HEK293 (cell line): ENCODE data around the gene CIART.
A peak's percentile ranks its signal among the peaks of the same experiment; 100 is the strongest.

Source experiments
- RBAK ChIP-seq: fragments of 450-650 bp; formaldehyde crosslinking; IDR thresholded peaks from 2 replicates; pipeline ENCODE4 v1.5.1; 2016; ENCODE audit warnings: missing biosample characterization, missing genetic modification characterization
- SP7 ChIP-seq: fragments of 450-650 bp; formaldehyde crosslinking; IDR thresholded peaks from 2 replicates; pipeline ENCODE4 v1.5.1; 2016; ENCODE audit warnings: missing biosample characterization, missing genetic modification characterization
- YY1 ChIP-seq: fragments of 450-650 bp; formaldehyde crosslinking; IDR thresholded peaks from 2 replicates; pipeline ENCODE4 v1.5.1; 2018; ENCODE audit warnings: missing biosample characterization, missing genetic modification characterization
- ZBTB21 ChIP-seq: fragments of 450-650 bp; formaldehyde crosslinking; IDR thresholded peaks from 2 replicates; pipeline ENCODE4 v1.5.1; 2017; ENCODE audit warnings: missing biosample characterization, missing genetic modification characterization
- ZFHX2 ChIP-seq: fragments of 450-650 bp; formaldehyde crosslinking; conservative IDR thresholded peaks from 2 replicates; pipeline ENCODE4 v1.5.1; 2016; ENCODE audit warnings: missing biosample characterization, missing genetic modification characterization
- ZNF133 ChIP-seq: fragments of 450-650 bp; formaldehyde crosslinking; IDR thresholded peaks from 2 replicates; pipeline ENCODE4 v1.5.1; 2016; ENCODE audit warnings: missing biosample characterization, missing genetic modification characterization
- ZNF157 ChIP-seq: fragments of 450-650 bp; formaldehyde crosslinking; IDR thresholded peaks from 2 replicates; pipeline ENCODE4 v1.5.1; 2016; ENCODE audit warnings: missing biosample characterization, missing genetic modification characterization
- ZNF169 ChIP-seq: fragments of 450-650 bp; formaldehyde crosslinking; IDR thresholded peaks from 2 replicates; pipeline ENCODE4 v1.5.1; 2016; ENCODE audit warnings: missing biosample characterization, missing genetic modification characterization
- ZNF175 ChIP-seq: fragments of 450-650 bp; formaldehyde crosslinking; IDR thresholded peaks from 2 replicates; pipeline ENCODE4 v1.5.1; 2016; ENCODE audit warnings: missing biosample characterization, missing genetic modification characterization
- ZNF184 ChIP-seq: fragments of 450-650 bp; IDR thresholded peaks from 2 replicates; pipeline ENCODE4 v1.5.1; 2018; ENCODE audit warnings: missing biosample characterization, mild to moderate bottlenecking, missing genetic modification characterization
- ZNF221 ChIP-seq: fragments of 450-650 bp; formaldehyde crosslinking; IDR thresholded peaks from 2 replicates; pipeline ENCODE4 v1.5.1; 2017; ENCODE audit warnings: missing biosample characterization, missing genetic modification characterization, borderline replicate concordance
- ZNF394 ChIP-seq: fragments of 450-650 bp; formaldehyde crosslinking; IDR thresholded peaks from 2 replicates; pipeline ENCODE4 v1.5.1; 2016; ENCODE audit warnings: missing biosample characterization, missing genetic modification characterization, mild to moderate bottlenecking, moderate library complexity, borderline replicate concordance
- ZNF658 ChIP-seq: fragments of 450-650 bp; formaldehyde crosslinking; IDR thresholded peaks from 2 replicates; pipeline ENCODE4; 2016; ENCODE audit warnings: missing biosample characterization, missing genetic modification characterization
- ZNF677 ChIP-seq: fragments of 450-650 bp; IDR thresholded peaks from 2 replicates; pipeline ENCODE4 v1.5.0; 2018; ENCODE audit warnings: missing biosample characterization, mild to moderate bottlenecking, missing genetic modification characterization, moderate library complexity
- ZNF791 ChIP-seq: fragments of 450-650 bp; formaldehyde crosslinking; IDR thresholded peaks from 2 replicates; pipeline ENCODE4 v1.5.1; 2016; ENCODE audit warnings: missing biosample characterization, missing genetic modification characterization
- ZNF830 ChIP-seq: fragments of 450-650 bp; IDR thresholded peaks from 2 replicates; pipeline ENCODE4 v1.5.0; 2018; ENCODE audit warnings: missing biosample characterization, missing genetic modification characterization, low read depth, mild to moderate bottlenecking, moderate library complexity
- ZXDB ChIP-seq: fragments of 450-650 bp; formaldehyde crosslinking; IDR thresholded peaks from 2 replicates; pipeline ENCODE4 v1.5.1; 2016; ENCODE audit warnings: missing biosample characterization, missing genetic modification characterization
- TF ChIP-seq, protein P1 (sequence below): fragments of 450-650 bp; formaldehyde crosslinking; IDR thresholded peaks from 2 replicates; pipeline ENCODE4 v1.5.1; 2017; ENCODE audit warnings: missing biosample characterization, missing genetic modification characterization
- TF ChIP-seq, protein P2 (sequence below): fragments of 450-650 bp; IDR thresholded peaks from 2 replicates; pipeline ENCODE4 v1.5.1; 2018; ENCODE audit warnings: missing biosample characterization, mild to moderate bottlenecking, missing genetic modification characterization
- TF ChIP-seq, protein P3 (sequence below): fragments of 450-650 bp; formaldehyde crosslinking; IDR thresholded peaks from 2 replicates; pipeline ENCODE4 v1.5.1; 2016; ENCODE audit warnings: missing biosample characterization, missing genetic modification characterization
- TF ChIP-seq, protein P4 (sequence below): fragments of 450-650 bp; formaldehyde crosslinking; IDR thresholded peaks from 2 replicates; pipeline ENCODE4 v1.5.1; 2016; ENCODE audit warnings: missing biosample characterization, missing genetic modification characterization
- TF ChIP-seq, protein P5 (sequence below): fragments of 450-650 bp; formaldehyde crosslinking; IDR thresholded peaks from 2 replicates; pipeline ENCODE4 v1.5.1; 2016; ENCODE audit warnings: missing biosample characterization, missing genetic modification characterization
- TF ChIP-seq, protein P6 (sequence below): fragments of 450-650 bp; formaldehyde crosslinking; IDR thresholded peaks from 2 replicates; pipeline ENCODE4 v1.5.1; 2016; ENCODE audit warnings: missing biosample characterization, missing genetic modification characterization
- TF ChIP-seq, protein P7 (sequence below): fragments of 450-650 bp; formaldehyde crosslinking; IDR thresholded peaks from 2 replicates; pipeline ENCODE4 v1.5.1; 2016; ENCODE audit warnings: missing biosample characterization, missing genetic modification characterization
- TF ChIP-seq, protein P8 (sequence below): fragments of 450-650 bp; formaldehyde crosslinking; IDR thresholded peaks from 2 replicates; pipeline ENCODE4 v1.5.0; 2017; ENCODE audit warnings: missing biosample characterization, missing genetic modification characterization, borderline replicate concordance

CIART gene

DNA sequence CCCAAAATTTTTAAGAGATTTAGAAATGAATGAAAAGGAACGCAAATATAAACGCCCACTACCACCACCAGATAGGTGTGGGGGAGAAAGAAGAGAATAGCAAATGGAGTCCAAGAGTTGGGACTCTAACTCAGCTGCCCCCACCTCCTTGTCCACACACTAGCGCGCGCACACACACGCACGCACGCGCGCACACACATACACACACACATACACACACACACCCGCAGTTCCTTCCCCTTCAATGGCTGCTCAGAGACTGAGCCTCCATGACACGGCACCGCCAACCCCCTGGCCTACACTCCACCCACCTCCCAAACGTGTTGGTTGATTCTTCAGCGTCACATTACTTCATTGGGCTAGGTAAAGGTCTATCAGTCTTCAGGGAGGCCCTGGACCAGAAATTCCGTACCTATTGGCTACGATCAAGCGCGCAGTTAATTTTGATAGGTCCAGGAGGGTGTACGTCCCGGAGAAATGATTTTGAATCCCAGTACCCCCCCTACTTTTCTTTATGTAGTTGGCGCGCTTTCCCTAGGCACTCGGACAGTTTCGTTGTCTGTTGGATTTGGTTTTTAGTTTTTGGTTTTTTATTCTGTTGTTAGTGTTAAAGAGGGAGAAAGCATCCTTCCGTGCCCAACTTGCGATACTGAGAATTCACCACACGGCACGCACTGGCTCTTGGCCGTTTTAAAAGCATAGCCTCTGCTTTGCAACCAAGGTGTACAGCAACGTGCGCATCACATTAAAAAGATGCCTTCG is 46.3 kb upstream of the CIART start, which contains the start of gene ANP32E (continued):
- TF ChIP-seq, protein P1, sequence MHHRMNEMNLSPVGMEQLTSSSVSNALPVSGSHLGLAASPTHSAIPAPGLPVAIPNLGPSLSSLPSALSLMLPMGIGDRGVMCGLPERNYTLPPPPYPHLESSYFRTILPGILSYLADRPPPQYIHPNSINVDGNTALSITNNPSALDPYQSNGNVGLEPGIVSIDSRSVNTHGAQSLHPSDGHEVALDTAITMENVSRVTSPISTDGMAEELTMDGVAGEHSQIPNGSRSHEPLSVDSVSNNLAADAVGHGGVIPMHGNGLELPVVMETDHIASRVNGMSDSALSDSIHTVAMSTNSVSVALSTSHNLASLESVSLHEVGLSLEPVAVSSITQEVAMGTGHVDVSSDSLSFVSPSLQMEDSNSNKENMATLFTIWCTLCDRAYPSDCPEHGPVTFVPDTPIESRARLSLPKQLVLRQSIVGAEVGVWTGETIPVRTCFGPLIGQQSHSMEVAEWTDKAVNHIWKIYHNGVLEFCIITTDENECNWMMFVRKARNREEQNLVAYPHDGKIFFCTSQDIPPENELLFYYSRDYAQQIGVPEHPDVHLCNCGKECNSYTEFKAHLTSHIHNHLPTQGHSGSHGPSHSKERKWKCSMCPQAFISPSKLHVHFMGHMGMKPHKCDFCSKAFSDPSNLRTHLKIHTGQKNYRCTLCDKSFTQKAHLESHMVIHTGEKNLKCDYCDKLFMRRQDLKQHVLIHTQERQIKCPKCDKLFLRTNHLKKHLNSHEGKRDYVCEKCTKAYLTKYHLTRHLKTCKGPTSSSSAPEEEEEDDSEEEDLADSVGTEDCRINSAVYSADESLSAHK (tag by site-specific recombination), result peak; percentile 47
- TF ChIP-seq ZNF221 (tag by site-specific recombination) (no peak), ZNF169 (tag by site-specific recombination) (no peak), ZNF175 (tag by site-specific recombination) (no peak), ZNF133 (tag by site-specific recombination) (no peak), ZXDB (tag by site-specific recombination) (peak; percentile 96), YY1 (tag by site-specific recombination) (peak; percentile 98), ZNF830 (tag by site-specific recombination) (no peak), ZBTB21 (tag by site-specific recombination) (peak; percentile 70), ZNF184 (tag by site-specific recombination) (0 out of 2 replicates have a peak, but pooled peaks have one; percentile 40), ZNF157 (tag by site-specific recombination) (0 out of 2 replicates have a peak, but pooled peaks have one; percentile 30), ZNF394 (tag by site-specific recombination) (peak; percentile 81; the same call in 1 of the 2 replicates), RBAK (tag by site-specific recombination) (peak; percentile 44; the same call in 1 of the 2 replicates), ZNF791 (no peak), ZFHX2 (tag by site-specific recombination) (peak; percentile 97), ZNF677 (no peak), SP7 (tag by site-specific recombination) (peak; percentile 95), ZNF658 (tag by site-specific recombination) (no peak)
- TF ChIP-seq, protein P2, sequence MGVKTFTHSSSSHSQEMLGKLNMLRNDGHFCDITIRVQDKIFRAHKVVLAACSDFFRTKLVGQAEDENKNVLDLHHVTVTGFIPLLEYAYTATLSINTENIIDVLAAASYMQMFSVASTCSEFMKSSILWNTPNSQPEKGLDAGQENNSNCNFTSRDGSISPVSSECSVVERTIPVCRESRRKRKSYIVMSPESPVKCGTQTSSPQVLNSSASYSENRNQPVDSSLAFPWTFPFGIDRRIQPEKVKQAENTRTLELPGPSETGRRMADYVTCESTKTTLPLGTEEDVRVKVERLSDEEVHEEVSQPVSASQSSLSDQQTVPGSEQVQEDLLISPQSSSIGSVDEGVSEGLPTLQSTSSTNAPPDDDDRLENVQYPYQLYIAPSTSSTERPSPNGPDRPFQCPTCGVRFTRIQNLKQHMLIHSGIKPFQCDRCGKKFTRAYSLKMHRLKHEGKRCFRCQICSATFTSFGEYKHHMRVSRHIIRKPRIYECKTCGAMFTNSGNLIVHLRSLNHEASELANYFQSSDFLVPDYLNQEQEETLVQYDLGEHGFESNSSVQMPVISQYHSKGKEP, result no peak
- TF ChIP-seq, protein P3, sequence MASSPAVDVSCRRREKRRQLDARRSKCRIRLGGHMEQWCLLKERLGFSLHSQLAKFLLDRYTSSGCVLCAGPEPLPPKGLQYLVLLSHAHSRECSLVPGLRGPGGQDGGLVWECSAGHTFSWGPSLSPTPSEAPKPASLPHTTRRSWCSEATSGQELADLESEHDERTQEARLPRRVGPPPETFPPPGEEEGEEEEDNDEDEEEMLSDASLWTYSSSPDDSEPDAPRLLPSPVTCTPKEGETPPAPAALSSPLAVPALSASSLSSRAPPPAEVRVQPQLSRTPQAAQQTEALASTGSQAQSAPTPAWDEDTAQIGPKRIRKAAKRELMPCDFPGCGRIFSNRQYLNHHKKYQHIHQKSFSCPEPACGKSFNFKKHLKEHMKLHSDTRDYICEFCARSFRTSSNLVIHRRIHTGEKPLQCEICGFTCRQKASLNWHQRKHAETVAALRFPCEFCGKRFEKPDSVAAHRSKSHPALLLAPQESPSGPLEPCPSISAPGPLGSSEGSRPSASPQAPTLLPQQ (tag by site-specific recombination), result peak; percentile 96
- TF ChIP-seq, protein P4, sequence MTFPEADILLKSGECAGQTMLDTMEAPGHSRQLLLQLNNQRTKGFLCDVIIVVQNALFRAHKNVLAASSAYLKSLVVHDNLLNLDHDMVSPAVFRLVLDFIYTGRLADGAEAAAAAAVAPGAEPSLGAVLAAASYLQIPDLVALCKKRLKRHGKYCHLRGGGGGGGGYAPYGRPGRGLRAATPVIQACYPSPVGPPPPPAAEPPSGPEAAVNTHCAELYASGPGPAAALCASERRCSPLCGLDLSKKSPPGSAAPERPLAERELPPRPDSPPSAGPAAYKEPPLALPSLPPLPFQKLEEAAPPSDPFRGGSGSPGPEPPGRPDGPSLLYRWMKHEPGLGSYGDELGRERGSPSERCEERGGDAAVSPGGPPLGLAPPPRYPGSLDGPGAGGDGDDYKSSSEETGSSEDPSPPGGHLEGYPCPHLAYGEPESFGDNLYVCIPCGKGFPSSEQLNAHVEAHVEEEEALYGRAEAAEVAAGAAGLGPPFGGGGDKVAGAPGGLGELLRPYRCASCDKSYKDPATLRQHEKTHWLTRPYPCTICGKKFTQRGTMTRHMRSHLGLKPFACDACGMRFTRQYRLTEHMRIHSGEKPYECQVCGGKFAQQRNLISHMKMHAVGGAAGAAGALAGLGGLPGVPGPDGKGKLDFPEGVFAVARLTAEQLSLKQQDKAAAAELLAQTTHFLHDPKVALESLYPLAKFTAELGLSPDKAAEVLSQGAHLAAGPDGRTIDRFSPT (tag by site-specific recombination), result peak; percentile 50; the same call in 1 of the 2 replicates
- TF ChIP-seq, protein P5, sequence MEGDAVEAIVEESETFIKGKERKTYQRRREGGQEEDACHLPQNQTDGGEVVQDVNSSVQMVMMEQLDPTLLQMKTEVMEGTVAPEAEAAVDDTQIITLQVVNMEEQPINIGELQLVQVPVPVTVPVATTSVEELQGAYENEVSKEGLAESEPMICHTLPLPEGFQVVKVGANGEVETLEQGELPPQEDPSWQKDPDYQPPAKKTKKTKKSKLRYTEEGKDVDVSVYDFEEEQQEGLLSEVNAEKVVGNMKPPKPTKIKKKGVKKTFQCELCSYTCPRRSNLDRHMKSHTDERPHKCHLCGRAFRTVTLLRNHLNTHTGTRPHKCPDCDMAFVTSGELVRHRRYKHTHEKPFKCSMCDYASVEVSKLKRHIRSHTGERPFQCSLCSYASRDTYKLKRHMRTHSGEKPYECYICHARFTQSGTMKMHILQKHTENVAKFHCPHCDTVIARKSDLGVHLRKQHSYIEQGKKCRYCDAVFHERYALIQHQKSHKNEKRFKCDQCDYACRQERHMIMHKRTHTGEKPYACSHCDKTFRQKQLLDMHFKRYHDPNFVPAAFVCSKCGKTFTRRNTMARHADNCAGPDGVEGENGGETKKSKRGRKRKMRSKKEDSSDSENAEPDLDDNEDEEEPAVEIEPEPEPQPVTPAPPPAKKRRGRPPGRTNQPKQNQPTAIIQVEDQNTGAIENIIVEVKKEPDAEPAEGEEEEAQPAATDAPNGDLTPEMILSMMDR (tag by site-specific recombination), result peak; percentile 71; the same call in 1 of the 2 replicates
- TF ChIP-seq, protein P6, sequence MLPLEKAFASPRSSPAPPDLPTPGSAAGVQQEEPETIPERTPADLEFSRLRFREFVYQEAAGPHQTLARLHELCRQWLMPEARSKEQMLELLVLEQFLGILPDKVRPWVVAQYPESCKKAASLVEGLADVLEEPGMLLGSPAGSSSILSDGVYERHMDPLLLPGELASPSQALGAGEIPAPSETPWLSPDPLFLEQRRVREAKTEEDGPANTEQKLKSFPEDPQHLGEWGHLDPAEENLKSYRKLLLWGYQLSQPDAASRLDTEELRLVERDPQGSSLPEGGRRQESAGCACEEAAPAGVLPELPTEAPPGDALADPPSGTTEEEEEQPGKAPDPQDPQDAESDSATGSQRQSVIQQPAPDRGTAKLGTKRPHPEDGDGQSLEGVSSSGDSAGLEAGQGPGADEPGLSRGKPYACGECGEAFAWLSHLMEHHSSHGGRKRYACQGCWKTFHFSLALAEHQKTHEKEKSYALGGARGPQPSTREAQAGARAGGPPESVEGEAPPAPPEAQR (tag by site-specific recombination), result peak; percentile 98
- TF ChIP-seq, protein P7, sequence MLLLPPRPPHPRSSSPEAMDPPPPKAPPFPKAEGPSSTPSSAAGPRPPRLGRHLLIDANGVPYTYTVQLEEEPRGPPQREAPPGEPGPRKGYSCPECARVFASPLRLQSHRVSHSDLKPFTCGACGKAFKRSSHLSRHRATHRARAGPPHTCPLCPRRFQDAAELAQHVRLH (tag by site-specific recombination), result peak; percentile 87
- TF ChIP-seq, protein P8, sequence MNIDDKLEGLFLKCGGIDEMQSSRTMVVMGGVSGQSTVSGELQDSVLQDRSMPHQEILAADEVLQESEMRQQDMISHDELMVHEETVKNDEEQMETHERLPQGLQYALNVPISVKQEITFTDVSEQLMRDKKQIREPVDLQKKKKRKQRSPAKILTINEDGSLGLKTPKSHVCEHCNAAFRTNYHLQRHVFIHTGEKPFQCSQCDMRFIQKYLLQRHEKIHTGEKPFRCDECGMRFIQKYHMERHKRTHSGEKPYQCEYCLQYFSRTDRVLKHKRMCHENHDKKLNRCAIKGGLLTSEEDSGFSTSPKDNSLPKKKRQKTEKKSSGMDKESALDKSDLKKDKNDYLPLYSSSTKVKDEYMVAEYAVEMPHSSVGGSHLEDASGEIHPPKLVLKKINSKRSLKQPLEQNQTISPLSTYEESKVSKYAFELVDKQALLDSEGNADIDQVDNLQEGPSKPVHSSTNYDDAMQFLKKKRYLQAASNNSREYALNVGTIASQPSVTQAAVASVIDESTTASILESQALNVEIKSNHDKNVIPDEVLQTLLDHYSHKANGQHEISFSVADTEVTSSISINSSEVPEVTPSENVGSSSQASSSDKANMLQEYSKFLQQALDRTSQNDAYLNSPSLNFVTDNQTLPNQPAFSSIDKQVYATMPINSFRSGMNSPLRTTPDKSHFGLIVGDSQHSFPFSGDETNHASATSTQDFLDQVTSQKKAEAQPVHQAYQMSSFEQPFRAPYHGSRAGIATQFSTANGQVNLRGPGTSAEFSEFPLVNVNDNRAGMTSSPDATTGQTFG (tag by site-specific recombination), result no peak
